ENCODE results near the gene LRRC14B.

The LRRC14B gene

GRCh38 chr5:191036-191948 lies at the start of gene LRRC14B:
LRRC14B (plus strand) TSS chr5:191495; CDS start chr5:191539, 44 bp downstream.
- H3K27ac ChIP-seq, result peak within 1 kb of the TSS; percentile 62
- TF ChIP-seq, protein P1, sequence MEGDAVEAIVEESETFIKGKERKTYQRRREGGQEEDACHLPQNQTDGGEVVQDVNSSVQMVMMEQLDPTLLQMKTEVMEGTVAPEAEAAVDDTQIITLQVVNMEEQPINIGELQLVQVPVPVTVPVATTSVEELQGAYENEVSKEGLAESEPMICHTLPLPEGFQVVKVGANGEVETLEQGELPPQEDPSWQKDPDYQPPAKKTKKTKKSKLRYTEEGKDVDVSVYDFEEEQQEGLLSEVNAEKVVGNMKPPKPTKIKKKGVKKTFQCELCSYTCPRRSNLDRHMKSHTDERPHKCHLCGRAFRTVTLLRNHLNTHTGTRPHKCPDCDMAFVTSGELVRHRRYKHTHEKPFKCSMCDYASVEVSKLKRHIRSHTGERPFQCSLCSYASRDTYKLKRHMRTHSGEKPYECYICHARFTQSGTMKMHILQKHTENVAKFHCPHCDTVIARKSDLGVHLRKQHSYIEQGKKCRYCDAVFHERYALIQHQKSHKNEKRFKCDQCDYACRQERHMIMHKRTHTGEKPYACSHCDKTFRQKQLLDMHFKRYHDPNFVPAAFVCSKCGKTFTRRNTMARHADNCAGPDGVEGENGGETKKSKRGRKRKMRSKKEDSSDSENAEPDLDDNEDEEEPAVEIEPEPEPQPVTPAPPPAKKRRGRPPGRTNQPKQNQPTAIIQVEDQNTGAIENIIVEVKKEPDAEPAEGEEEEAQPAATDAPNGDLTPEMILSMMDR (conservative IDR thresholded peaks at IDR 0.05), result no peak
- TF ChIP-seq ZFX (IDR thresholded peaks at IDR 0.05), result no peak

- TF ChIP-seq, protein P1 (conservative IDR thresholded peaks at IDR 0.05), result no peak
- TF ChIP-seq ZFX (IDR thresholded peaks at IDR 0.05), result no peak
- no peak overlapping the region for H3K27ac ChIP-seq
Measured at GRCh38 chr5:141761-142160, 49.5 kb upstream of the LRRC14B start.

DNA sequence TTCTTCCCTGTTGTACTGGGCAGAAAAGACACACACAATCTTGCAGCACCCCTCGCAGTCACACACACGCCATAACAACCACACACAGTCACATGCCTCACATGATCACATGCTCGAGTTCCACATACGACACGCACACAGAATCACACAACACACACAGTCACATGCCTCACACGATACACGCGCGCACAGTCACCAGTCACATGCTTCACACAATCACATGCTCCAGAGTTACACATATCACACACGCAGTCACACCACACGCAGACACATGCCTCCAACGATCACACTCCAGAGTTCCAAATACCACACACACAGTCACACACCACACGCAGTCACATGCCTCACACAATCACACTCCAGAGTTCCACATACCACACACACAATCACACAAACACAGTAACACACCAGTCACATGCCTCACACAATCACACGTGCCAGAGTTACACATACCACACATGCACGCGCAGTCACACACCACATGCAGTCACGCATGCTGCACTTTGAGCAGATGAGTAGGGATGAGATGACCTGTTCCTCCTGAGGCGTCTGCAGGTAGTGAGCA lies 49.0 kb upstream of the LRRC14B start:
- no peak for TF ChIP-seq ZFX (IDR thresholded peaks at IDR 0.05)
- TF ChIP-seq, protein P1 (conservative IDR thresholded peaks at IDR 0.05), result no peak
- no peak overlapping the region for H3K27ac ChIP-seq

DNA sequence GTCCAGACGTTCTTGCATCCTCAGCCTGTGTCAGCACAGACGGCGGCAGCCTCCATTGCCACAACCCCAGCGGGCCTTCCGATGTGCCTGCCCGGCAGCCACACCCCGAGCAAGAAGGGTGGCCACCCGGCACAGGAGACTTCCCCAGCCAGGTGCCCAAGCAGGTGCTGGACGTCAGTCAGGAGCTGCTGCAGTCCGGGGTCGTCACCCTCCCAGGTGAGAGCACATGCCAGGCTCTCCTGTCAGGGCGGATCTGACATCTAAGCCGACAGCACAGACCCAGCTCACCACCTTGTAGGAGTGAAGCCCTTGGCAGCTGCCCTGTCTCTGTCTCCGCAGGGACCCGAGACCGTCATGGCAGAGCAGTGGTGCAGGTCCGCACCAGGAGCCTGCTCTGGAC lies 48.3 kb upstream of the LRRC14B start:
- TF ChIP-seq ZFX (IDR thresholded peaks at IDR 0.05), result no peak
- TF ChIP-seq, protein P1 (conservative IDR thresholded peaks at IDR 0.05), result no peak

GRCh38 chr5:144941-145340 lies 46.4 kb upstream of the LRRC14B start:
- TF ChIP-seq ZFX (IDR thresholded peaks at IDR 0.05), result no peak
- TF ChIP-seq, protein P1 (conservative IDR thresholded peaks at IDR 0.05), result no peak
- no peak overlapping the region for H3K27ac ChIP-seq

More for the DNA sequence above, 48.3 kb upstream of the LRRC14B start:
- H3K27ac ChIP-seq, result no peak overlapping the region

DNA sequence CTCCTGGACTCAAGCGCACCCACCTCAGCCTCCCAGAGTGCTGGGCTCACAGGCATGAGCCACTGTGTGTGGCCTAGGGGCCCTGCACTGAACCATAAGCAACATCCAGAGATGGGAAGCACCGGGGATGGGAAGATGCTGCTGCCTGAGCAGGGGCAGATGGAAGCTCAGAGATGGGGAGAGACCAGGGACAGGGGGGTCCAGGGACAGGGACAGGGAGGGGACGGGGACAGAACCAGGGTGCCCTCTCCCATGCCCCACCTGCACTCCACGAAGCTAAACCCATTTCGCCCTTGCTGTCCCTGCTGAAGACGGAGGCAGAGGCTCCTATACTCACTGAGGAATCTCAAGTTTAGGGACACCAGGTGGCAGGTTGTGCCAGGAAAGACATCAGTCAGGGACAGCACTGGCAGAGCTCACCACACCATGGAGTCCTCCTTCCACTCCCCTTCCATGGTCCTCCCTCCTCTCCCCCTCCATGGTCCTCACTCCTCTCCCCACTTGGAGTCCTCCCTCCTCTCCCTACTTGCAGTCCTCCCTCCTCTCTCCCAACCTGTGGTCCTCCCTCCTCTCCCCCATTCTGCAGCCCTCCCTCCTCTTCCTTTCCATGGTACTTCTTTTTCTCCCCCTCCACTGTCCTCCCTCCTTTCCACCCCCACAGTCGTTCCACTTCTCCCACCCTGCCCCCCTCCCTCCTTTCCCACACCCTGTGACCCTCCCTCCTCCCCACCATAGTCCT lies 45.5 kb upstream of the LRRC14B start:
- H3K27ac ChIP-seq, result no peak overlapping the region
- TF ChIP-seq, protein P1 (conservative IDR thresholded peaks at IDR 0.05), result no peak
- TF ChIP-seq ZFX (IDR thresholded peaks at IDR 0.05), result no peak

All from C4-2B (cell line).